ENCODE data around the gene CDC20. TPM values are rescaled to one million over a fixed set of nuclear protein-coding genes. Genes with fewer than 3 reads are reported as not detected.

Gene CDC20
- total RNA-seq, 2 donors from 2014 or later, result 0.35 to 0.41 TPM

- H3K4me1 ChIP-seq (ENCODE audit: control insufficient read depth in 1 of 2, low read depth in 2 of 2), result no peaks in the 10 kb centered on the region
- H3K9me3 ChIP-seq, result no peaks in the 10 kb centered on the region
- no peaks in the 10 kb centered on the region for H3K27me3 ChIP-seq (replicated peaks; ENCODE audit: insufficient read depth)
- no peak overlapping the region for H3K4me3 ChIP-seq
- DNase-seq (ENCODE audit: low spot score) (no peak), ATAC-seq (ENCODE audit: insufficient number of reproducible peaks, low FRiP score, low read depth) (no peak)
- H3K27ac ChIP-seq, result no peak overlapping the region
- H3K36me3 ChIP-seq, result no peaks in the 10 kb centered on the region
- TF ChIP-seq CTCF (IDR thresholded peaks at IDR 0.05), result no peak
Observed at GRCh38 chr1:43316738-43317520, 41.9 kb upstream of the CDC20 start.

- TF ChIP-seq CTCF (IDR thresholded peaks at IDR 0.05), result no peak
- no peak for ATAC-seq (ENCODE audit: insufficient number of reproducible peaks, low FRiP score, low read depth)
- no peak overlapping the region for H3K27ac ChIP-seq
Observed at GRCh38 chr1:43317817-43318471, 40.8 kb upstream of the CDC20 start.

GRCh38 chr1:43318831-43319230, 40.0 kb upstream of the CDC20 start:
- DNase-seq (ENCODE audit: low spot score) (no peak), ATAC-seq (ENCODE audit: insufficient number of reproducible peaks, low FRiP score, low read depth) (no peak)
- no peaks in the 10 kb centered on the region for H3K36me3 ChIP-seq
- no peaks in the 10 kb centered on the region for H3K27me3 ChIP-seq (replicated peaks; ENCODE audit: insufficient read depth)
- TF ChIP-seq CTCF (IDR thresholded peaks at IDR 0.05), result no peak
- H3K4me1 ChIP-seq (ENCODE audit: control insufficient read depth in 1 of 2, low read depth in 2 of 2), result no peaks in the 10 kb centered on the region
- no peak overlapping the region for H3K27ac ChIP-seq
- H3K9me3 ChIP-seq, result no peaks in the 10 kb centered on the region
- H3K4me3 ChIP-seq, result no peak overlapping the region

More at GRCh38 chr1:43317817-43318471, 40.8 kb upstream of the CDC20 start:
- no peak overlapping the region for H3K4me3 ChIP-seq
- no peak for DNase-seq (ENCODE audit: low spot score)
- no peaks in the 10 kb centered on the region for H3K9me3 ChIP-seq
- H3K27me3 ChIP-seq (replicated peaks; ENCODE audit: insufficient read depth), result no peaks in the 10 kb centered on the region
- H3K4me1 ChIP-seq (ENCODE audit: control insufficient read depth in 1 of 2, low read depth in 2 of 2), result no peaks in the 10 kb centered on the region
- no peaks in the 10 kb centered on the region for H3K36me3 ChIP-seq

- H3K9me3 ChIP-seq, result no peaks in the 10 kb centered on the region
- TF ChIP-seq CTCF (IDR thresholded peaks at IDR 0.05), result no peak
- ATAC-seq (ENCODE audit: insufficient number of reproducible peaks, low FRiP score, low read depth) (no peak), DNase-seq (ENCODE audit: low spot score) (no peak)
- H3K4me1 ChIP-seq (ENCODE audit: control insufficient read depth in 1 of 2, low read depth in 2 of 2), result no peaks in the 10 kb centered on the region
- no peak overlapping the region for H3K27ac ChIP-seq
- H3K27me3 ChIP-seq (replicated peaks; ENCODE audit: insufficient read depth), result no peaks in the 10 kb centered on the region
- H3K4me3 ChIP-seq, result no peak overlapping the region
- no peaks in the 10 kb centered on the region for H3K36me3 ChIP-seq
Observed at GRCh38 chr1:43319288-43319687, 39.5 kb upstream of the CDC20 start.

GRCh38 chr1:43319766-43320165, 39.0 kb upstream of the CDC20 start:
- no peak overlapping the region for H3K4me3 ChIP-seq
- H3K4me1 ChIP-seq (ENCODE audit: control insufficient read depth in 1 of 2, low read depth in 2 of 2), result no peaks in the 10 kb centered on the region
- H3K27me3 ChIP-seq (replicated peaks; ENCODE audit: insufficient read depth), result no peaks in the 10 kb centered on the region
- no peak for TF ChIP-seq CTCF (IDR thresholded peaks at IDR 0.05)
- no peak overlapping the region for H3K27ac ChIP-seq
- DNase-seq (ENCODE audit: low spot score), result no peak
- ATAC-seq (ENCODE audit: insufficient number of reproducible peaks, low FRiP score, low read depth), result no peak
- H3K9me3 ChIP-seq, result no peaks in the 10 kb centered on the region
- no peaks in the 10 kb centered on the region for H3K36me3 ChIP-seq

All from thoracic aorta (tissue), 2 donors.